Fibroblast of skin of left quadriceps (primary cell): ENCODE results near the gene PTGER1.
"Not testable (repeated sequence)": the region's sequence is repeated elsewhere in the genome, so short reads cannot be mapped to it uniquely, and the experiment has no call there.

Experiments used
- DNase-seq, 2 experiments: peaks; one replicate each; pipeline ENCODE4 v3.0.0-alpha.2; 2013; ENCODE audit warnings: low read depth in 2 of 2

Gene PTGER1

DNA sequence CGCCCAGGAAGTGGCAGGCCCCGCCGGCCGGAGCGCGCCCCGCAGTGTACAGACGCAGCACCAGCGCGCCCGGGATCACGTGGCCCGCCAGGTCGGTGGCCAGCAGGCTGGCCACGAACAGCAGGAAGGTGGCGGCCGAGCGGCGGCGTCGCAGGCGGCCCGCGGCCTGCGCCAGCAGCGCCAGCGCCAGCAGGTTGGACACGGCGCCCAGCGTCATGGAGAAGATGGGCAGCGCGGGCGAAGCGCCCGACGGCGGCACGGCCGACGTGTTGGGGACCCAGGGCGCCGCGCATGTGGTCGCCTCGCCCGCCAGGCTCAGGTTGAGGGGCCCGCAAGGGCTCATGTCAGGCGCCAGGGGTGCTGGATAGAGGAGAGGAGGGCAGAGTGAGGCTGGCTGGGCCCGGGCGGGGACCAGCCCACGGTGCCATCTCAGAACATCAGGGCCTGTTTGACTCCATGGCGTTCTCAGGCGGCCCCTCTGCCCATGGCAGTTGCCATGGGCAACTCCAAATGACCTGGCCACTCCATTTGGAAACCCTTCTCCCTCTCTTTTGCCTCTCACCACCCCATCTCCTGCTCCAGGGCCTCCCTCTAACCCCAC lies 1.1 kb downstream of the PTGER1 start:
- DNase-seq = no peak

DNA sequence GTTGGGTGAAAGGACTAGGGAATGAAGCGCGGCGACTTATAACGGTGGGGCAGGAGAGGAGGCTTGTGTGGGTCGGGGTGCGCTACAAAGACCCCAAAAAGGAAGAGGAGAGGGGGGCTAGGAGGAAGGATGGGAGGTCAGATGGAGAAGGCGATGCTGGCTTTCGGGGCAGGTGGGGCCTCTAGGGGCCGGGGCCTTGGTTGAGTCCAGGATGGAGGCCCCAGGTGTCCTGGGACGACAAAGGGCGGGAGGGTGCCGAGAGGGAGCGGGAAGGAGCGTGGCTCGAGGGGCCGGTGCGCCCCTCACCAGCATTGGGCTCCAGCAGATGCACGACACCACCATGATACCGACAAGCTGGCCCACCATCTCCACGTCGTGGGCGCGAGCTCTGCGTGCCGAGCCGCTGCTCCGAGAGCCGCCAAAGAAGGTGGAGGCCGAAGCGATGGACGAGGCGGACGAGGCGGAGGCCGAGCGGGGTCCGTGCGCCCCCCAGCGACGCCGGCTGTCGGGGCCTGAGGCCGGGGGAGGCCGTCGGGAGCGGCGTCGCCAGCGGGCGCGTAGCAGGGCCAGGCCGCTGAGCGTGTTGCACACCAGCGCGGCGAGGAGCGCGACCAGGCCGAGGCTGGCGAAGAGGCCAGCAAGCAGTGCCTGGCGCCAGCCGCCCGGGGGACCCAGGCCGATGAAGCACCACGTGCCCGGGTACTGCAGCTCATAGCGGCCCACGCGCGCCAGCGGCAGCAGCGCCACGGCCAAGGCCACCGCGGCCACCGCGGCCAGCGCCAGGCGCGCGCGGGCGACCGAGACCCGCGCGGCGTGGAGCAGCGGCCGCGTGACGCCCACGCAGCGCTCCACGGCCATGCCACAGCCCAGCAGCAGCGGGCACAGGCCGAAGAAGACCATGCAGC lies 1.8 kb downstream of the PTGER1 start:
- no peak for DNase-seq

DNA sequence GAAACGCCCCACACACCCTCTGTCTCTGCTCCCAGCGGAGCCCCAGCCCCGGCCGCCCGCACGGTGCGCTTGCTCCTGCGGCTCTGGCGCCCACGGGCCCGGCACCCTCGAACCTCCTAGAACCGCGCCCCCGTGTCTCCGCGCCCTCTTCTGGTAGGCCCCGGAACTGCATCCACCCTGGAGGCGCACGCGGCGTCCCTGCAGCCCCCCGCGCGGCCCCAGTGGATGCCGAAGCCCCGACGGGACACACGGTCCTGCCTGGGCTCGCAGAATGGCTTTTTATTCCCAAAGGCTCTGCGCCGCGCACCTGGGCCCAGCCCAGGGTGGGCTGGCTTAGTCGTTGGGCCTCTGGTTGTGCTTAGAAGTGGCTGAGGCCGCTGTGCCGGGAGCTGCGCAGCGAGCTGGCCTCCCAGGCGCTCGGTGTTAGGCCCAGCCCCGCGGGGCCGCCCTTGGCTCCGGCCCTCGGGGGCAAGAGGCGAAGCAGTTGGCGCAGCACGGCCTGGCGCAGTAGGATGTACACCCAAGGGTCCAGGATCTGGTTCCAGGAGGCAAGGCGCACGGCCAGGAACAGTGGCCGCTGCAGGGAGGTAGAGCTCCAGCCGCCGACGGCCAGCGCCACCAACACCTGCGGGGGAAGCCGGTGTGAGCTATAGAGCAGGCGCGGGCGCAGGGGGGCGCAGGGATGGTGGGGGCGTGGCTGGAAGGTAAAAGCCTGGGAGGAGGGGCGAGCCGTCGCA lies 2.8 kb downstream of the PTGER1 start:
- no peak for DNase-seq

- no peak for DNase-seq
These were observed 3.5 kb downstream of the PTGER1 start for GRCh38 chr19:14471436-14472187.

GRCh38 chr19:14470031-14470876 lies 4.9 kb downstream of the PTGER1 start:
- no peak for DNase-seq

DNA sequence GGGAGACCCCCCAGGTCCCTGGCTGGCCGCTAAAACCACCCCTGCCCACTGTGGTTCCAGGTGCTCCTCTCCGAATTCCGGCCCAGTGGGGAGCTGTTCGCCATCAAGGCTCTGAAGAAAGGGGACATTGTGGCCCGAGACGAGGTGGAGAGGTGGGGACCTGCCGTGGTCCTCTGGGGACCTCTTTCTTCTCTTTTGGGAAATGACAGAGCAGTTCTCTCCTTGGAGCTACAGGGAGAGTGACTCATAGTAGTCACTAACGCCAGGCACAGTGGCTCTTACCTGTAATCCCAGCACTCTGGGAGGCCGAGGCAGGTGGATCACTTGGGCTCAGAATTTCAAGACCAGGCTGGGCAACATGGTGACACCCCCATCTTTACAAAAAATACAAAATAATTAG lies 7.3 kb downstream of the PTGER1 start:
- DNase-seq = no peak

DNA sequence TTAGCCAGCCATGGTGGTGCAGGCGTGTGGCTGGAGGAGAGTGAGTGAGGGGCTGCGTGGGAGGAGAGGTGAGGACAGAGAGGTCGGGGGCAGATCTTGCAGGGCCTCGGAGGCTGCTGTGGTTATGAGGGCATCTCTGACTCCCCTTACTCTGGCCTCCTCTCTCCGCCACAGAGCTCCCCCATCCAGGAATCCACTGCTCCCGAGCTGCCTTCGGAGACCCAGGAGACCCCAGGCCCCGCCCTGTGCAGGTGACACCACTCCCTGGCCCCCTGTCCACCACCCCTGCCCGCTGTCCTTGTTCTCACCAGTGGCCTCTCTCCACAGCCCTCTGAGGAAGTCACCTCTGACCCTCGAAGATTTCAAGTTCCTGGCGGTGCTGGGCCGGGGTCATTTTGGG lies 7.8 kb downstream of the PTGER1 start:
- no peak for DNase-seq

GRCh38 chr19:14463747-14464146 lies 11.4 kb downstream of the PTGER1 start:
- DNase-seq = no peak

DNA sequence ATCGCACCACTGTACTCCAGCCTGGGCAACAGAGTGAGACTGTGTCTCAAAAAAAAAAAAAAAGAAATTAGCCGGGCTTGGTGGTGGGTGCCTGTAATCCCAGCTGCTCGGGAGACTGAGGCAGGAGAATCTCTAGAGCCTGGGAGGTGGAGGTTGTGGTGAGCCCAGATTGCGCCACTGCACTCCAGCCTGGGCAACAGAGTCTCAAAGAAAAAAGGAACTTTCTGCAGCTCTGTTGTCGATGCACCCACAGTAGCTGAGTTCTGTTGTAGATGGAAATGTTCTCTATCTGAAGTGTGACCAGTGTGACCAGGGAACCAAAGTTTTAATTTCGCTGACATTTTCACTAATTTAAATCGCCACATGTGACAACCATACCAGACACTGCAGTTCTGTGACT lies 12.8 kb downstream of the PTGER1 start:
- not testable (repeated sequence) for DNase-seq

- no peak for DNase-seq
These were observed 14.2 kb downstream of the PTGER1 start for GRCh38 chr19:14460935-14461334.

- DNase-seq = no peak
These were observed 15.5 kb downstream of the PTGER1 start for GRCh38 chr19:14459703-14460102.

DNA sequence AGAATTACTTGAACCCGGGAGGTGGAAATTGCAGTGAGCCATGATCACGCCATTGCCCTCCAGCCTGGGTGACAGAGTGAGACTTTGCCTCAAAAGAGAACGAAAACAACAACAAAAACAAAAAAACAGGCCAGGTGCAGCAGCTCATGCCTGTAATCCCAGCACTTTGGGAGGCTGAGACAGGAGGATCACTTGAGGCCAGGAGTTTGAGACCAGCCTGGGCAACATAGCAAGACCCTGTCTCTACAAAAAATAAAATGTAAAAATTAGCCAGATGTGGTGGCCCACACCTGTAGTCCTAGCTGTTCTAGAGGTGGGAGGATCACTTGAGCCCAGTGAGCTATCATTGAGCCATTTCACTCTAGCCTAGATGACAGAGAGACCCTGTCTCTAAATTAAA lies 22.9 kb downstream of the PTGER1 start:
- DNase-seq = not testable (repeated sequence)

DNA sequence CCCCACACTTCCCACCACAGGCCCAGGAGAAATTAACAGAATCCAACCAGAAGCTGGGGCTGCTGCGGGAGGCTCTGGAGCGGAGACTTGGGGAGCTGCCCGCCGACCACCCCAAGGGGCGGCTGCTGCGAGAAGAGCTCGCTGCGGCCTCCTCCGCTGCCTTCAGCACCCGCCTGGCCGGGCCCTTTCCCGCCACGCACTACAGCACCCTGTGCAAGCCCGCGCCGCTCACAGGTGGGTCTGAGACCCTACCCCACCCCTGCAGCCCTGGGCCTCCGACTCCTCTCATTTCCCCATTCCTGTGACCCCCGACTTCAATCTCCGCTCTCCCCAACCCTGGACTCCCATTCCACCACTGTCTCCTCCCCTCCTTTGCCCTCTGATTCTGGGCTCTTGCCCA lies 24.3 kb downstream of the PTGER1 start:
- DNase-seq = no peak

GRCh38 chr19:14450168-14450874 lies 24.8 kb downstream of the PTGER1 start:
- no peak for DNase-seq

GRCh38 chr19:14449321-14449720 lies 25.8 kb downstream of the PTGER1 start:
- DNase-seq = no peak

- no peak for DNase-seq
These were observed 28.7 kb downstream of the PTGER1 start for GRCh38 chr19:14446336-14447036.

- no peak for DNase-seq
These were observed 31.4 kb downstream of the PTGER1 start for GRCh38 chr19:14443632-14444216.

- no peak for DNase-seq
These were observed 32.1 kb downstream of the PTGER1 start for GRCh38 chr19:14442891-14443631.
